ENCODE data around the gene TMEM184B.

TMEM184B gene

DNA sequence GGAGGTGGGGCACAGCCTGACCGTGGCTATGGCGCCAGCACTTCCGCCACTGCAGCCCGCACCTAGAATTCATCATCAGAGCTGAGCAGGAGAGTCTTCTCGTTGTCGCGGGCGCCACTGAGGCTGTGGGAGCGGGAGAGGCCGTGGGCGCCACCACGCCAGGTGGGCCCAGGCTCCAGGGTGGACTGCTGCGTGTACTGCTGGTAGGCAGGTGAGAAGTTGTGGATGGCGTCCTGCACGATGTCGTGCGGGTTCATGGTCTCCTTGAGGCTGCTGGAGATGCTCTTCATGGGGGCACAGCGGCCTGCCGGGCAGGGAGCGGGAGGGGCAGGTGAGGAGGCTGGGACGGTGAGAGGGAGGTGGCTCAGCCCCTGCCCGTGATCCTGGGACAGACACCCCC is 51.4 kb downstream of the TMEM184B start:
- DNase-seq = no peak

GRCh38 chr22:38220653-38221386 is 52.0 kb downstream of the TMEM184B start:
- no peak for DNase-seq

- no peak for DNase-seq
Measured at GRCh38 chr22:38220163-38220562, 52.6 kb downstream of the TMEM184B start.

DNA sequence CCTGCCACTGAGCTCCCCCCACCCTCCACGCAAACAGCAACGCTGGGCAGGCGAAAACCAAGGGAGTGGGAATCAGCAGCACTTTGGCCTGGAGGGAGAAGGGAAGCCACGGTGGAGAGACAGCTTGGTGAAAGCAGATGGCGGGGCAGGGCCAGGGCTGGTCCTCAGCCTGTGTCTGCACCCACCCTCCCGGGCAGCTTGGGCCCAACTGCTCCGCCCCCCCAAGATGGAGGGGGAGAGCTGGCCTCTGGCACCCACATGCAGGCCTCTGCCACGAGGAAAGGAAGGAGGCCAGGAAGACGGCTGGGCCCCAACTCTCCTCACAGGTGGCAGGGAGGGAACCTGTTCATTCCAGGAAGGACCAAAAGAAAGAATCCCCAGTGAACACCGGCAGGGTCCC is 53.2 kb downstream of the TMEM184B start:
- DNase-seq = no peak

- DNase-seq = peak; percentile 74
Measured at GRCh38 chr22:38218661-38219622, 53.9 kb downstream of the TMEM184B start.

DNA sequence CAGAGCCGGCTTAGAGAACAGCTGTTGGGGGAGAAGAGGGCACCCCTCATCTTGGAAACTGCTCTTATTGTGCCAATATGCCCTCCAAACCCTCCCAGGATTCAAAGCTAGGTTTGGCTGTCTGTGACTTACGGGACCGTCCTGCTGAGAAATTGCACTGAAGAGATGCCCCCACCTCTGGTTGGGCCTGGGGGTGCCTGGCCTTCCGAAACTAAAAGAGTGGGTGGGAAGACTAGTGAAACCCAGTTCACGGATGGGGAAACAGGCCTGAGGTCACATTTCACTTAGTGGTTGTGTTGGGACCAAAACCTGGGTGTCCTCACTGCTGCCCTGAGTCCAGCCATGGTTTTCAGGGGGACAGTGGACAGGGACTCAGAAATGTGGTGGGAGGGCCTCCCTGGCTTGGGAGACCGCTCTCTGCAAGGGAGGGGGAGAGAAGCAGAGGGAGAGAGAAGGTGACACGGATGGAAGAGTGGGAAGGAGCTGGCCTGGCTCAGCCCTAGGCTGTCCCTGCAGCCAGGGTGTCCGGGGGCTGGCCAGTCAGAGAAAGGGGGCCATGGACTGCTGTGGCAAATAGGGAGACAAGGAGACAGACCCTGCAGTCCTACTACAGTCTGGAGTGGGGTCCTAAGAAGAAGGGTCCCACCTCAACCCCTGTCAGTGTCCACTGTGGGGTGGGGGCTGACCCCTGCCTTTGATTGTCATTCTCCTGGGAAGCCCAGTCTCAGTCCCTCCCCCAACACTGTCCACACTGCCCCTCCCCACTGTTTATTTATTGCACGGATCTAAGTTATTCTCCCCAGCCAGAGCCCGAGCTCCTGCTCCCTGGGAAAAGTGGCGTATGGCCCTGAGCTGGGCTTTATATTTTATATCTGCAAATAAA is 57.4 kb downstream of the TMEM184B start:
- no peak for DNase-seq

DNA sequence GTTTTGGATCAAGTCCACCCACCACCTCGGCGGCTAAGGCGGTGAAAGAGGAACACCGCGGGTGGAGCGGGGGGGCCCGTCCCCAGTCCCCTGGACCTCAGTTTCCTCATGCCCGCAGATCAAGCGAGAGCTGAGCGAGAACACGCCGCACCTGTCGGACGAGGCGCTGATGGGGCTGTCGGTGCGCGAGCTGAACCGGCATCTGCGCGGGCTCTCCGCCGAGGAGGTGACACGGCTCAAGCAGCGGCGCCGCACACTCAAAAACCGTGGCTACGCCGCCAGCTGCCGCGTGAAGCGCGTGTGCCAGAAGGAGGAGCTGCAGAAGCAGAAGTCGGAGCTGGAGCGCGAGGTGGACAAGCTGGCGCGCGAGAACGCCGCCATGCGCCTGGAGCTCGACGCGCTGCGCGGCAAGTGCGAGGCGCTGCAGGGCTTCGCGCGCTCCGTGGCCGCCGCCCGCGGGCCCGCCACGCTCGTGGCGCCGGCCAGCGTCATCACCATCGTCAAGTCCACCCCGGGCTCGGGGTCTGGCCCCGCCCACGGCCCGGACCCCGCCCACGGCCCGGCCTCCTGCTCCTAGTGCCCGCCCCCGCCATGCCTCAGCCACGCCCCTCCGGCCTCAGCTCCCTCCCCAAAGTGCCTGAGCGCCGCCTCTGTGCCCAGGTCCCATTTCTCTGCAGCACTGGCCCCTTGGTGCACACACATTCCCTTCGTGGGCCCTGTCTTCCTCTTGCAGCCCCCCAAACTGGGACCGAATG is 58.3 kb downstream of the TMEM184B start:
- peak; percentile 89 for DNase-seq

GRCh38 chr22:38213990-38214301 is 58.9 kb downstream of the TMEM184B start:
- no peak for DNase-seq

DNA sequence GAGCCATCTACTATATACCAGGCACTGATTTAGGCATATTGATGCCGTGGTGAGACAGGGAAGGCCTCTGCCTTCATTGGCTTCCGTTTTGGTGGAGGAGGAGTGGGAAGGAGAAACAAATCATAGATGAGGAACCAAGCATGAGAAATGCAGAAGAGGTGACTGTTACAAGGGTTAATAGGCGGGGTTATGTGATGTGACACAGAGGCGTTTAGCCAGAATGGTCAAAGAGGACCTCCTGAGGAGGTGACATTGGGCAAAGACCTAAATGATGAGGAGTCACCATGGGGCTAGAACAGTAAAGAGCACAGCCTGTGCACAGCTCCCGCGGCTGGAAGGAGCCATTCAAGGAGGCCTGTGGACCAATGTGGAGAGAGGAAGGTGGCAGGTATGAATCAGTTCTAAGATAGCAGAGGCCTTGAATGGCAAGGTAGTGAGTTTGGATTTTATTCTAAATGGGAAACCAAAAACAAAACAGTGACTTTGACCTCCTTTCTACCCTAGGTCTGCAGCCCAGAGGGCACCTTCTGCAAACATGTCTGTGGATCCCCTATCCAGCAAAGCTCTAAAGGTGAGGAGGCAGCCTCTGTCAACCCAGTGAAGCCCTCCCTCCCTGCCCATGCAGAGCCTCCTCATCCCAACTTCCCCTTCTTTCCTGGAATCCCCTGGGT is 59.4 kb downstream of the TMEM184B start:
- DNase-seq = no peak

DNA sequence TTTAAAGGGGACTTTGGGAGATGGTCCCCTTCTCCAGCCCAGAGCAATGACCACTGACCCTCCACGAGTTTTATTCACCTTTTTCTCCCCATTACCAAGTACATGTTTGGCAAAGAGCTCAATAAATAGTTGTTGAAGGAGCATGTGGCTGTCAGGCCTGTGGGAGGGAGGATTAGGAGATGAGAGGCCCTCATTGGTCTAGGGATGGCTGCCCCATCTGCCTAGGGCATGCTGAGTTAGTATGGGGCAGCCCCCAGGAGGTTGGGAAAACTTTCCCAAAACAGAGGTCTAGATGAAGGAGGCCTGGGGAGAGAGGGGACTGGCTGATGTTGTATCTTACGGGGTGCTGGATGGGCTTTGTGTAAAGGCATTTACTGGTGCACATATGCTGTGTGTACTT is 60.4 kb downstream of the TMEM184B start:
- DNase-seq = no peak

- no peak for DNase-seq
Measured at GRCh38 chr22:38211556-38211955, 61.3 kb downstream of the TMEM184B start.

GRCh38 chr22:38208551-38208968 is 64.2 kb downstream of the TMEM184B start:
- DNase-seq = no peak

GRCh38 chr22:38207898-38208432 is 64.8 kb downstream of the TMEM184B start:
- DNase-seq = no peak

DNA sequence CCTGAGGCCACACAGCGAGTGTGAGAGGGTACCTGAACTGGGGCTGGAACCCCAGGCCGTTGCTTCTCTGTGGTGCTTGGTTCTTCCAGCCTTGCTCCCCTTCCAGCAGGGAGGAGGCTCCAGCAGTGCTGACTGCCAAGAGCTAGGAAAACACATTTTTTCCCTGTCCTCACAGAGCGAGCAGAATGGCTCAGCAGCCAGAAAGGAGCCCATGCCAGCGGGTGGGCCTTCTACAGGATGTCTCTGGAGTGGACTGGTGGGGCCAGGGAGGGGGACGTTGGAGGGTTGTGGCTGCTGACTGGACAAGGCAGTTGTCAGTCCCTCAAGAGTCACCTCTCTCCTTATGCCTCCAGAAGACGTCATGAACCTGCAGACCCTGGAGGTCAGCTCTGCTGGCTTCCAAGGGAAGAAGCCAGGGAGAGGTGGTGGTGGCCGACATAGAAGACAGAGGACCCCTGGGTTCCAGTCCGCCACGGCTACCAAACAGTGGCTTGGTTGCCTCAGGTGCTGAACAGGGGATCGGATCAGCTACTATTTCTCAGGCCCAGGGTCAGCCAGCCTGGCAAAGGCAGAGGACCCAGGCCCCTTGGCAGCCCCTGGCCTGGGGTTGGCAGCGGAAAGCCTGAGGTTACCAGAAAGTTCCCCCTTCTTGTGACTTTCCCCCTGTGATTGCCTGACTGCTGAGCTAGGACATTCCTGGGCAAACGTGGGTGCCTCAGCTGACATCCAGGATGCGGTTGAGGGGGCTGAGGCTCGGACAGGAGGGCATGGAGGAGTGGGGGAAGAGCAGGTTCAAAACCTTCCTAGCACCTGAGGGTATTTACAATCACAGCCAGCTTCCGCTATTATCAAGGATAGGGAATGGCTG is 67.3 kb downstream of the TMEM184B start:
- DNase-seq = no peak

DNA sequence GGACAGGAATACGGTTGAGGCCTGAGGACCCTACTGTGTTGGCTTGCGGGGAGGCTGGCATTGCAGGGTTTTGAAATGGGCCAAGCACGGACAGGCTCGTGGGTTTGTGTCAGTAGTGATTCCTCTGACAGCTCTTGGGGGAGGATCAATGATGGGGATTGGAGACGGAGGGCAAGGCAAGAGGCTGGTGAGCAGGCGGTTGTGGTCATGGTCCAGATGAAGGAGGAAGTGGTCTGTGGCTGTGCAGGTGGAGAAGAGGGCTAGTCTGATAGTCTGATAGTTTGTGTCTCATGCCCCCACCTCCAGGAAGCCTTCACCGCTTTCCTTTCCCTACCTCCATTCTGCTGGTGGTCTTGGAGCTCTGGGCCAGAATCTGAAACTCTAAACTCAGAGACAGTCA is 68.0 kb downstream of the TMEM184B start:
- DNase-seq = no peak

DNA sequence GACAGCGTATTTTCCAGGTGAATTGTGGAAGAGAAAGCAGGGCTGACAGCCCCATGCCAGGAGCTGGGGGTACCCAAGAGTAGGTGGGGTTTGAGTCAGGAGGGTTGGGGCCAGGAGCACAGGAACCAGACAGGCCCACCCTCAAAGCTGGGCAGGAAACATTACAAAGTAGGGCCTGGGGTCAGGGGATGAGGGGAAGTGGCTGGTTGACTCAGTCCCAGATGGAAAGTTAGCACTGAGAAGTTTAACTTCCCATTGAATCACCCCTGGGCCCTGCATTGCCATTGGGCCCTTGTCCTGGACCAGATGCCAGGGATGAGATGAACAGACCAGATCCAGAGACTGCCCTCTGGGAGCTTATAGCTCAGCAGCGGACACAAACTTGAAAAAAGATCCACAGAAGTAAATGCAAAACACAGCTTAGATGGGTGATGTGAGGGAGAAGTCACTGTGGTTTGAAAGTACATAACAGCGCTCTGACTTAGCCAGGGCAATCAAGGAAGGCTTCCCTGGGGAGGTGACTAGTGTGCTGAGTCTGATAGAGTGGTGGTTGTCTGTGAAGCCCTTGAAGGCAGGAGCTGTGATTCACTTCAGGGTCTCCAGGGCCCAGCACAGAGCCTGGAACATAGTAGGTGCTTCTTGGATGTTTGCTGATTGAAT is 68.8 kb downstream of the TMEM184B start:
- DNase-seq = no peak

GRCh38 chr22:38203090-38203810 is 69.6 kb downstream of the TMEM184B start:
- DNase-seq = no peak

DNA sequence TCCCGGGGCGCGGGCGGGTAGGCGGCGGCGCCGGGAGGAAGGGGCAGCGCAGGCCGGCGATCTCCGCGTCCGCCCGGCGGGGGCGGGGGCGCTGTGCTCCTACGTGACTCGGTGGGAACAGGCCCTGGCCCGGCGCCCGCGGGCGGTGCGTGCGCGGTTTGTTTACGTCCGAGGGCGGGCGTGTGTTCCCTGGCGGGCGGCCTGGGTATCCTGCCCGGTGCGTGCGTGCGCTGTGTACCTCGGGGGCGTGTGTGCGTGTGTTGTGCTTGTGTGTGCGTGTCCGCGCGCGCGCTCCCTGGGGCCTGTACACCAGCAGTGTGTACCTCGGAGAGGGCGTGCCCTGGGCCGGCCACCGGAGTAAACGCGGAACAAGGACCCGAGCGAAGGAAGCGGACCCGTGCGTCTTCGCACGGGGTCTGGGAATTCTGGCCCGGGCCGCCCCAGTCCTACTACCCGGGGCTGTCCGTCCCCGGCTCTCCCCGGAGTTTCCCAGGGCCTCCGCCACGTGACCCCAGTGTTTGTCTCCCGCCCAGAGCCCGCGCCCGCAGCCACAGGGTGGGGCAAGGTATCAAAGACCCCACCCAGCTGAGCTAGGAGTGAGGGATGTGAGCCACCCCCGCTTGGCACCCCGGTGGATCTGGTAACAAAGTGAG is 70.2 kb downstream of the TMEM184B start:
- peak; percentile 74 for DNase-seq

Data from CD4-positive, alpha-beta T cell treated with Interleukin-10 for 1 hour (primary cell).